ENCODE data around the gene CACNA1S.

DNA sequence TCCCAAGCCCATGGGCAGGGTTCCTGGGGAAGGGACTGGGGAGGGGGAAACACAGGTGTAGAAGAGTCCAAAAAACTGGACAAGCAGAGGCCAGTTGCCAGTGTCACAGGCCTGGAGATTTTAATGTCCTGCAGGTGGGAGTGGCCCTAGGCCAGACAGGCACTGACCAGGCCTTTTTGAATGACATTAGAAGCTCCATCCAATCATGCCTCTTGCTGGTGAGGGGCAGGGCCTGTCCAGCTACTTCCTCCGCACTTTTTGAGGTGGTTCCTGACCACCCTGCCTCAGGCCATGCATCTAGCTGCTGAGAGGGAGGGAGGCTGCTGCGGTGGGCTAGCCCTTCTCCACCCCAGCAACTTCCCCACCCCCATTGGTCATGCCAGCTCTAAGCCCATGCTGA is 72.8 kb downstream of the CACNA1S start:
- TF ChIP-seq, protein P1, sequence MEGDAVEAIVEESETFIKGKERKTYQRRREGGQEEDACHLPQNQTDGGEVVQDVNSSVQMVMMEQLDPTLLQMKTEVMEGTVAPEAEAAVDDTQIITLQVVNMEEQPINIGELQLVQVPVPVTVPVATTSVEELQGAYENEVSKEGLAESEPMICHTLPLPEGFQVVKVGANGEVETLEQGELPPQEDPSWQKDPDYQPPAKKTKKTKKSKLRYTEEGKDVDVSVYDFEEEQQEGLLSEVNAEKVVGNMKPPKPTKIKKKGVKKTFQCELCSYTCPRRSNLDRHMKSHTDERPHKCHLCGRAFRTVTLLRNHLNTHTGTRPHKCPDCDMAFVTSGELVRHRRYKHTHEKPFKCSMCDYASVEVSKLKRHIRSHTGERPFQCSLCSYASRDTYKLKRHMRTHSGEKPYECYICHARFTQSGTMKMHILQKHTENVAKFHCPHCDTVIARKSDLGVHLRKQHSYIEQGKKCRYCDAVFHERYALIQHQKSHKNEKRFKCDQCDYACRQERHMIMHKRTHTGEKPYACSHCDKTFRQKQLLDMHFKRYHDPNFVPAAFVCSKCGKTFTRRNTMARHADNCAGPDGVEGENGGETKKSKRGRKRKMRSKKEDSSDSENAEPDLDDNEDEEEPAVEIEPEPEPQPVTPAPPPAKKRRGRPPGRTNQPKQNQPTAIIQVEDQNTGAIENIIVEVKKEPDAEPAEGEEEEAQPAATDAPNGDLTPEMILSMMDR (conservative IDR thresholded peaks at IDR 0.05; ENCODE audit: low read depth, low read length), result no peak
- no peak for TF ChIP-seq EZH2 (IDR thresholded peaks at IDR 0.05; ENCODE audit: borderline replicate concordance, low read depth, low read length, poor library complexity, severe bottlenecking)

All from A673 (cell line).